ENCODE data around the gene SCYL2. TPM values are rescaled to one million over a fixed set of nuclear protein-coding genes. Genes with fewer than 3 reads are reported as not detected.

The SCYL2 gene
- total RNA-seq, 2 donors from 2014 or later, result 22.3 to 28.3 TPM

DNA sequence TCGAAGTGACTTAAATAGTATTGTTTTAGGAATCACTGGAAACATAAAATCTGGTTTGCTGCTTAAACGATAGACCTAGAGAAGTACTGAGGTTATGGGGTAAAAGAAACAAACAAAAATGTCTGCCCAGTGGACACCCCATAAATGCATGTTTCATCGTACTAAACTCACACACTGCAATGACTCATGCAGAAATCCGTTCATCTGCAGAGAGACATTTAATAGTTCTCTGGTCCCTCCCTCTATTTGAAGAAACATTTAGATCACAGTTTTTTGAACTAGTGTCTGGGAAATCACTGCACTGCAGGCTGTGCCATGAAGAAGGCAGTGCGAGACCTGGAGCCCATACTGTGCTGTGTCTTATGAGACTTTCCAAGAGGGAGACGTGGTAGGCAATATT, 115.4 kb downstream of the SCYL2 start:
- Mint-ChIP-seq H3K27ac (no peak overlapping the region), H3K9me3 (no peaks in the 10 kb centered on the region), H3K36me3 (no peaks in the 10 kb centered on the region)
- DNase-seq (ENCODE audit: low spot score in 2 of 2), result no peak
- no peak for ATAC-seq

DNA sequence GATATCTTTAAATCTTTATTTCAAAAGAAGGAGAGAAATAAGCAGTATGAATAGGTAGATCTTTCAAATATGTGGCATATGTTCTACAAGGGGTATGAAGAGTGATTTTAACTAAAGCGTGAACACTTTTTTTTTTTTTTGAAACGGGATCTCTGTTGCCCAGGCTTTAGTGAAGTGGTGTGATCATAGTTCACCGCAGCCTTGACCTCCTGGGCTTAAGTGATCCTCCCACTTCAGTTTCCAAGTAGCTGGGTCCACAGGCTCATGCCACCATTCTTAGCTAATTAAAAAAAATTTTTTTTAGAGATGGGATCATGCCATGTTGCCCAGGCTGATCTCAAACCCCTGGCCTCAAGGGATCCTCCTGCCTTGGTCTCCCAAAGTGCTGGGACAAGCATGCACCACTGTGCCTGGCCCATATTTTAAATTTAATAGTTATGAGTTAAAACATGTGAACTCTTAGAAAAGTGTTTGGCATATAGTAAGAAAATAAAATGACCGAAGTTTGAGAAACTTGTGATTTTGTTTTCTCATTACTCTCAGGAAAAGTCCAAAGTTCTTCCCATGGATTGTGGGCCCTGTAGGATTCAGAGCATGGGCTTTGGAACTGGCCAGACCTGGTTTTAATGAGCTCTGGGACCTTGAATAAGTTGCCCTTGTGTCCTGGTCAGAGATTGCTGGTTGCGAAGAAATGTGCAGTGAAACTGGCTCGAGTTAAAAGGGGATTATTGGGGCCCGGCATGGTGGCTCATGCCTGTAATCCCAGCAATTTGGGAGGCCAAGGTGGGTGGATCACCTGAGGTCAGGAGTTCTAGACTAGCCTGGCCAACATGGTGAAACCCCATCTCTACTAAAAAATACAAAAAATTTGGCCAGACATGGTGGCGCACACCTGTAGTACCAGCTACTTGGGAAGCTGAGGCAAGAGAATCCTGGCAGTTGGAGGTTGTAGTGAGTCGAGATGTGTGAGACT, 116.9 kb downstream of the SCYL2 start:
- H3K9me3 Mint-ChIP-seq, result no peaks in the 10 kb centered on the region
- H3K27ac Mint-ChIP-seq, result no peak overlapping the region
- no peak for ATAC-seq
- no peaks in the 10 kb centered on the region for H3K36me3 Mint-ChIP-seq
- DNase-seq (ENCODE audit: low spot score in 2 of 2), result no peak

DNA sequence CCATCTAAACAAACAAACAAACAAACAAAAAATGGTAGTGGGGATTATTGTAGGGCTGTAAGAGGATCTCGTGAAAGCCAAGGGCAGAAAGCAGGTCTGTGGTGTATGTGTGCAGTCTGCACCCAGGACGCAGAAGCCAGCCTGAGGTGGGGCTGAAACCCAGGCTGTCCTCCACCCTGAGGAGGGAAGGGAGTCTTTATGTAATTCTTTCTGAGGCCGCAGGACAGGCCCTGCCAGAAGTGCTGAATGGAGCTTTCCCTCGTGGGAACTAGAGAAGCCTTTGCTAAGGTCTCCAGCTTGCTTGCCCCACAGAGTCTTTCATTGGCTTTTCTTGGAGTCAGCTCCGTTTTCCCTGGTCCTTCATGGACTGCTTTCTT, 117.6 kb downstream of the SCYL2 start:
- DNase-seq (ENCODE audit: low spot score in 2 of 2), result no peak
- H3K36me3 Mint-ChIP-seq, result no peaks in the 10 kb centered on the region
- no peaks in the 10 kb centered on the region for H3K9me3 Mint-ChIP-seq
- no peak overlapping the region for H3K27ac Mint-ChIP-seq
- ATAC-seq, result no peak

DNA sequence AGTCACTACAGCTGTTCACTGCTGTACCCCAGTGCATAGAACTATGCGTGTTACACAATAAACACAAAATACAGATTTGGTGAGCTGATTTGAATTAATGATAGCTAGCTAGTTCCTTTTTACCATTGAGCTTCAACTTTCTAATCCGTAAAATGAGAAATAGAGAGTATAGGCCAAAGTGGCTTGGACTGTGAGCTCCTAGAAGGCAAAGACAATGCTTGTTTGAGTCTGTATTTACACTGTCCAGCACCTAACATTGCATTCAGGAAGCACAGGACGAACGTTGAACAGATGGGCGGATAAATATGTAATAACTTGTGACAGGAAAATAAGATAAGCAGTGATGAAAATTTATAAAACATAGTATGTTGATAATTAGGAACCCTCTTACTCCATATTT, 121.4 kb downstream of the SCYL2 start:
- ATAC-seq (no peak), DNase-seq (ENCODE audit: low spot score in 2 of 2) (no peak)
- no peaks in the 10 kb centered on the region for H3K36me3 Mint-ChIP-seq
- H3K27ac Mint-ChIP-seq, result no peak overlapping the region
- H3K9me3 Mint-ChIP-seq, result no peaks in the 10 kb centered on the region

Other genes starting within 250 kb of the SCYL2 start
- gene BLTP3B, start 124.3 kb upstream of the SCYL2 start, total RNA-seq, result 10 to 100 TPM; 31.6 to 42.1 TPM
- gene ACTR6, start 66.4 kb upstream of the SCYL2 start, total RNA-seq, result 10 to 100 TPM; 28.9 to 39.6 TPM
- gene DEPDC4, start 98 bp upstream of the SCYL2 start, total RNA-seq, result 1 to 10 TPM; 2.4 to 6.7 TPM
- not detected for gene SLC17A8, start 89.9 kb downstream of the SCYL2 start, total RNA-seq
- not detected for gene NR1H4, start 206.7 kb downstream of the SCYL2 start, total RNA-seq

Data from activated naive CD4-positive, alpha-beta T cell treated with anti-CD3 and anti-CD28 coated beads, Interleukin-2, amount 50 U/mL, for 72 hours (primary cell).